ENCODE data around the gene CISD3. TPM values are rescaled to one million over a fixed set of nuclear protein-coding genes. Genes with fewer than 3 reads are reported as not detected.

The CISD3 gene
- total and polyA plus RNA-seq, 10 of the 15 experiments (the other 5 are each of a cell fraction or from before 2014, with no cell fraction given) = 2.6 to 38.1 (median 8.1) TPM

DNA sequence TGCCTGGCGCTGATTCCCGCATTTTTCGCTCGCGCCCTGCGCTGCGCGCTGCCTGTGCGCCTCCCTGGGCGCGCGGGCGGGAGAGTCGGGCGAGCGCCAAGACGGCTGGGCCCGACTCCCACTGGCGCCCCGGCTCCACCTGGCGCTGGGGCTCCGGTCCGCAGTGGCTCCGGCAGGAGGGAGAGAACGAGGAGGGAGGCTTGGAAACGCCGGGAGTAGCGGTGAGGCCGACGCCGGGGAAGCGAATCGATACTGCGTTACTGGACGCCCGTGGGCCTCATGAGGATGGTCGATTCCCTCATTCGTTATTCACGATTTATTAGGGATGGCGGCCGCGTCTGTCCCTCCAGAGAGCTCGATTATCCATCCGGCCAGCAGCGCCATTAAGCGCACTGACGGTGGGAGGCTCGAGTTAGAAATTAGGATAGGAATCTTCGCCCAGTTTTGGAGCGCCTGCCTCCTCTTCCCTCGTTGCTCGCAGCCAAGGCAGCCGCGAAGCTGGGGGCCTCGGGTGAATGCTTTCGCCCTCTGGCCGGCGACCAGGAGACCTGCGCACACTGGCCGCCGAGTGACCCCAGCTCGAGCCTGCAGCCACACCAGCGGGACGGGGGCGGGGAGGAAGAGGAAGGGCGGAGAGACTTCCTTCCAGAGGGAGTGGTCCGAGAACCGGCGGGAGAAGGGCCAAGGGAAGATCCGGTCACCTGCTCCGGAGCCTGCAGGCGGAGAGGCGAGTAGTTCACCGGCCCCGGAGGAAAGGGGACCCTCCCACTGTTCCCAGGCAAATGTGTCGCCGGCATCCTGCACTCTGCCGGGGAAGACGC is 19.3 kb downstream of the CISD3 start (continued):
- TF ChIP-seq, protein P1, sequence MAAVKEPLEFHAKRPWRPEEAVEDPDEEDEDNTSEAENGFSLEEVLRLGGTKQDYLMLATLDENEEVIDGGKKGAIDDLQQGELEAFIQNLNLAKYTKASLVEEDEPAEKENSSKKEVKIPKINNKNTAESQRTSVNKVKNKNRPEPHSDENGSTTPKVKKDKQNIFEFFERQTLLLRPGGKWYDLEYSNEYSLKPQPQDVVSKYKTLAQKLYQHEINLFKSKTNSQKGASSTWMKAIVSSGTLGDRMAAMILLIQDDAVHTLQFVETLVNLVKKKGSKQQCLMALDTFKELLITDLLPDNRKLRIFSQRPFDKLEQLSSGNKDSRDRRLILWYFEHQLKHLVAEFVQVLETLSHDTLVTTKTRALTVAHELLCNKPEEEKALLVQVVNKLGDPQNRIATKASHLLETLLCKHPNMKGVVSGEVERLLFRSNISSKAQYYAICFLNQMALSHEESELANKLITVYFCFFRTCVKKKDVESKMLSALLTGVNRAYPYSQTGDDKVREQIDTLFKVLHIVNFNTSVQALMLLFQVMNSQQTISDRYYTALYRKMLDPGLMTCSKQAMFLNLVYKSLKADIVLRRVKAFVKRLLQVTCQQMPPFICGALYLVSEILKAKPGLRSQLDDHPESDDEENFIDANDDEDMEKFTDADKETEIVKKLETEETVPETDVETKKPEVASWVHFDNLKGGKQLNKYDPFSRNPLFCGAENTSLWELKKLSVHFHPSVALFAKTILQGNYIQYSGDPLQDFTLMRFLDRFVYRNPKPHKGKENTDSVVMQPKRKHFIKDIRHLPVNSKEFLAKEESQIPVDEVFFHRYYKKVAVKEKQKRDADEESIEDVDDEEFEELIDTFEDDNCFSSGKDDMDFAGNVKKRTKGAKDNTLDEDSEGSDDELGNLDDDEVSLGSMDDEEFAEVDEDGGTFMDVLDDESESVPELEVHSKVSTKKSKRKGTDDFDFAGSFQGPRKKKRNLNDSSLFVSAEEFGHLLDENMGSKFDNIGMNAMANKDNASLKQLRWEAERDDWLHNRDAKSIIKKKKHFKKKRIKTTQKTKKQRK (IDR thresholded peaks at IDR 0.05; ENCODE audit: low read depth, low read length) = no peak
- TF ChIP-seq RFX5 (IDR thresholded peaks at IDR 0.05; ENCODE audit: low read depth, low read length) (no peak), SP1 (IDR thresholded peaks at IDR 0.05; ENCODE audit: low read depth, low read length) (no peak), CHD1 (IDR thresholded peaks at IDR 0.05; ENCODE audit: low read depth, low read length) (no peak)
- TF ChIP-seq, protein P2, sequence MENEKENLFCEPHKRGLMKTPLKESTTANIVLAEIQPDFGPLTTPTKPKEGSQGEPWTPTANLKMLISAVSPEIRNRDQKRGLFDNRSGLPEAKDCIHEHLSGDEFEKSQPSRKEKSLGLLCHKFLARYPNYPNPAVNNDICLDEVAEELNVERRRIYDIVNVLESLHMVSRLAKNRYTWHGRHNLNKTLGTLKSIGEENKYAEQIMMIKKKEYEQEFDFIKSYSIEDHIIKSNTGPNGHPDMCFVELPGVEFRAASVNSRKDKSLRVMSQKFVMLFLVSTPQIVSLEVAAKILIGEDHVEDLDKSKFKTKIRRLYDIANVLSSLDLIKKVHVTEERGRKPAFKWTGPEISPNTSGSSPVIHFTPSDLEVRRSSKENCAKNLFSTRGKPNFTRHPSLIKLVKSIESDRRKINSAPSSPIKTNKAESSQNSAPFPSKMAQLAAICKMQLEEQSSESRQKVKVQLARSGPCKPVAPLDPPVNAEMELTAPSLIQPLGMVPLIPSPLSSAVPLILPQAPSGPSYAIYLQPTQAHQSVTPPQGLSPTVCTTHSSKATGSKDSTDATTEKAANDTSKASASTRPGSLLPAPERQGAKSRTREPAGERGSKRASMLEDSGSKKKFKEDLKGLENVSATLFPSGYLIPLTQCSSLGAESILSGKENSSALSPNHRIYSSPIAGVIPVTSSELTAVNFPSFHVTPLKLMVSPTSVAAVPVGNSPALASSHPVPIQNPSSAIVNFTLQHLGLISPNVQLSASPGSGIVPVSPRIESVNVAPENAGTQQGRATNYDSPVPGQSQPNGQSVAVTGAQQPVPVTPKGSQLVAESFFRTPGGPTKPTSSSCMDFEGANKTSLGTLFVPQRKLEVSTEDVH (IDR thresholded peaks at IDR 0.05; ENCODE audit: low read depth, partially characterized antibody) = no peak
- TF ChIP-seq, protein P3, sequence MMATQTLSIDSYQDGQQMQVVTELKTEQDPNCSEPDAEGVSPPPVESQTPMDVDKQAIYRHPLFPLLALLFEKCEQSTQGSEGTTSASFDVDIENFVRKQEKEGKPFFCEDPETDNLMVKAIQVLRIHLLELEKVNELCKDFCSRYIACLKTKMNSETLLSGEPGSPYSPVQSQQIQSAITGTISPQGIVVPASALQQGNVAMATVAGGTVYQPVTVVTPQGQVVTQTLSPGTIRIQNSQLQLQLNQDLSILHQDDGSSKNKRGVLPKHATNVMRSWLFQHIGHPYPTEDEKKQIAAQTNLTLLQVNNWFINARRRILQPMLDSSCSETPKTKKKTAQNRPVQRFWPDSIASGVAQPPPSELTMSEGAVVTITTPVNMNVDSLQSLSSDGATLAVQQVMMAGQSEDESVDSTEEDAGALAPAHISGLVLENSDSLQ (IDR thresholded peaks at IDR 0.05) = no peak
- TF ChIP-seq, protein P4, sequence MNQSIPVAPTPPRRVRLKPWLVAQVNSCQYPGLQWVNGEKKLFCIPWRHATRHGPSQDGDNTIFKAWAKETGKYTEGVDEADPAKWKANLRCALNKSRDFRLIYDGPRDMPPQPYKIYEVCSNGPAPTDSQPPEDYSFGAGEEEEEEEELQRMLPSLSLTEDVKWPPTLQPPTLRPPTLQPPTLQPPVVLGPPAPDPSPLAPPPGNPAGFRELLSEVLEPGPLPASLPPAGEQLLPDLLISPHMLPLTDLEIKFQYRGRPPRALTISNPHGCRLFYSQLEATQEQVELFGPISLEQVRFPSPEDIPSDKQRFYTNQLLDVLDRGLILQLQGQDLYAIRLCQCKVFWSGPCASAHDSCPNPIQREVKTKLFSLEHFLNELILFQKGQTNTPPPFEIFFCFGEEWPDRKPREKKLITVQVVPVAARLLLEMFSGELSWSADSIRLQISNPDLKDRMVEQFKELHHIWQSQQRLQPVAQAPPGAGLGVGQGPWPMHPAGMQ (IDR thresholded peaks at IDR 0.05; ENCODE audit: borderline replicate concordance) = no peak
- TF ChIP-seq, protein P5, sequence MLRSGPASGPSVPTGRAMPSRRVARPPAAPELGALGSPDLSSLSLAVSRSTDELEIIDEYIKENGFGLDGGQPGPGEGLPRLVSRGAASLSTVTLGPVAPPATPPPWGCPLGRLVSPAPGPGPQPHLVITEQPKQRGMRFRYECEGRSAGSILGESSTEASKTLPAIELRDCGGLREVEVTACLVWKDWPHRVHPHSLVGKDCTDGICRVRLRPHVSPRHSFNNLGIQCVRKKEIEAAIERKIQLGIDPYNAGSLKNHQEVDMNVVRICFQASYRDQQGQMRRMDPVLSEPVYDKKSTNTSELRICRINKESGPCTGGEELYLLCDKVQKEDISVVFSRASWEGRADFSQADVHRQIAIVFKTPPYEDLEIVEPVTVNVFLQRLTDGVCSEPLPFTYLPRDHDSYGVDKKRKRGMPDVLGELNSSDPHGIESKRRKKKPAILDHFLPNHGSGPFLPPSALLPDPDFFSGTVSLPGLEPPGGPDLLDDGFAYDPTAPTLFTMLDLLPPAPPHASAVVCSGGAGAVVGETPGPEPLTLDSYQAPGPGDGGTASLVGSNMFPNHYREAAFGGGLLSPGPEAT (IDR thresholded peaks at IDR 0.05; ENCODE audit: low read depth) = peak; percentile 56
- TF ChIP-seq, protein P6, sequence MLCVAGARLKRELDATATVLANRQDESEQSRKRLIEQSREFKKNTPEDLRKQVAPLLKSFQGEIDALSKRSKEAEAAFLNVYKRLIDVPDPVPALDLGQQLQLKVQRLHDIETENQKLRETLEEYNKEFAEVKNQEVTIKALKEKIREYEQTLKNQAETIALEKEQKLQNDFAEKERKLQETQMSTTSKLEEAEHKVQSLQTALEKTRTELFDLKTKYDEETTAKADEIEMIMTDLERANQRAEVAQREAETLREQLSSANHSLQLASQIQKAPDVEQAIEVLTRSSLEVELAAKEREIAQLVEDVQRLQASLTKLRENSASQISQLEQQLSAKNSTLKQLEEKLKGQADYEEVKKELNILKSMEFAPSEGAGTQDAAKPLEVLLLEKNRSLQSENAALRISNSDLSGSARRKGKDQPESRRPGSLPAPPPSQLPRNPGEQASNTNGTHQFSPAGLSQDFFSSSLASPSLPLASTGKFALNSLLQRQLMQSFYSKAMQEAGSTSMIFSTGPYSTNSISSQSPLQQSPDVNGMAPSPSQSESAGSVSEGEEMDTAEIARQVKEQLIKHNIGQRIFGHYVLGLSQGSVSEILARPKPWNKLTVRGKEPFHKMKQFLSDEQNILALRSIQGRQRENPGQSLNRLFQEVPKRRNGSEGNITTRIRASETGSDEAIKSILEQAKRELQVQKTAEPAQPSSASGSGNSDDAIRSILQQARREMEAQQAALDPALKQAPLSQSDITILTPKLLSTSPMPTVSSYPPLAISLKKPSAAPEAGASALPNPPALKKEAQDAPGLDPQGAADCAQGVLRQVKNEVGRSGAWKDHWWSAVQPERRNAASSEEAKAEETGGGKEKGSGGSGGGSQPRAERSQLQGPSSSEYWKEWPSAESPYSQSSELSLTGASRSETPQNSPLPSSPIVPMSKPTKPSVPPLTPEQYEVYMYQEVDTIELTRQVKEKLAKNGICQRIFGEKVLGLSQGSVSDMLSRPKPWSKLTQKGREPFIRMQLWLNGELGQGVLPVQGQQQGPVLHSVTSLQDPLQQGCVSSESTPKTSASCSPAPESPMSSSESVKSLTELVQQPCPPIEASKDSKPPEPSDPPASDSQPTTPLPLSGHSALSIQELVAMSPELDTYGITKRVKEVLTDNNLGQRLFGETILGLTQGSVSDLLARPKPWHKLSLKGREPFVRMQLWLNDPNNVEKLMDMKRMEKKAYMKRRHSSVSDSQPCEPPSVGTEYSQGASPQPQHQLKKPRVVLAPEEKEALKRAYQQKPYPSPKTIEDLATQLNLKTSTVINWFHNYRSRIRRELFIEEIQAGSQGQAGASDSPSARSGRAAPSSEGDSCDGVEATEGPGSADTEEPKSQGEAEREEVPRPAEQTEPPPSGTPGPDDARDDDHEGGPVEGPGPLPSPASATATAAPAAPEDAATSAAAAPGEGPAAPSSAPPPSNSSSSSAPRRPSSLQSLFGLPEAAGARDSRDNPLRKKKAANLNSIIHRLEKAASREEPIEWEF (IDR thresholded peaks at IDR 0.05; ENCODE audit: insufficient replicate concordance, low read depth, low read length) = no peak
- TF ChIP-seq, protein P7, sequence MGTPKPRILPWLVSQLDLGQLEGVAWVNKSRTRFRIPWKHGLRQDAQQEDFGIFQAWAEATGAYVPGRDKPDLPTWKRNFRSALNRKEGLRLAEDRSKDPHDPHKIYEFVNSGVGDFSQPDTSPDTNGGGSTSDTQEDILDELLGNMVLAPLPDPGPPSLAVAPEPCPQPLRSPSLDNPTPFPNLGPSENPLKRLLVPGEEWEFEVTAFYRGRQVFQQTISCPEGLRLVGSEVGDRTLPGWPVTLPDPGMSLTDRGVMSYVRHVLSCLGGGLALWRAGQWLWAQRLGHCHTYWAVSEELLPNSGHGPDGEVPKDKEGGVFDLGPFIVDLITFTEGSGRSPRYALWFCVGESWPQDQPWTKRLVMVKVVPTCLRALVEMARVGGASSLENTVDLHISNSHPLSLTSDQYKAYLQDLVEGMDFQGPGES (IDR thresholded peaks at IDR 0.05) = no peak

Data from GM12878 (cell line).